ENCODE measurements around the gene PCSK2. TPM values are rescaled to one million over a fixed set of nuclear protein-coding genes. Genes with fewer than 3 reads are reported as not detected.

Gene PCSK2
- polyA plus RNA-seq, 1 donor from 2014 or later = 27.9 TPM

GRCh38 chr20:17365831-17366230 lies 139.0 kb downstream of the PCSK2 start:
- TF ChIP-seq SMC3 (conservative IDR thresholded peaks at IDR 0.05; ENCODE audit: poor library complexity) (no peak), EP300 (conservative IDR thresholded peaks at IDR 0.05; ENCODE audit: poor library complexity, severe bottlenecking) (no peak), EZH2 (IDR thresholded peaks at IDR 0.05; ENCODE audit: borderline replicate concordance, insufficient read depth, low read length, poor library complexity, severe bottlenecking) (no peak), TAF1 (IDR thresholded peaks at IDR 0.05; ENCODE audit: low read depth) (no peak), REST (IDR thresholded peaks at IDR 0.05; ENCODE audit: borderline replicate concordance) (no peak), RAD21 (conservative IDR thresholded peaks at IDR 0.05) (no peak), MXI1 (conservative IDR thresholded peaks at IDR 0.05; ENCODE audit: poor library complexity, severe bottlenecking) (no peak), POLR2AphosphoS5 (IDR thresholded peaks at IDR 0.05) (no peak)
- TF ChIP-seq, protein P1, sequence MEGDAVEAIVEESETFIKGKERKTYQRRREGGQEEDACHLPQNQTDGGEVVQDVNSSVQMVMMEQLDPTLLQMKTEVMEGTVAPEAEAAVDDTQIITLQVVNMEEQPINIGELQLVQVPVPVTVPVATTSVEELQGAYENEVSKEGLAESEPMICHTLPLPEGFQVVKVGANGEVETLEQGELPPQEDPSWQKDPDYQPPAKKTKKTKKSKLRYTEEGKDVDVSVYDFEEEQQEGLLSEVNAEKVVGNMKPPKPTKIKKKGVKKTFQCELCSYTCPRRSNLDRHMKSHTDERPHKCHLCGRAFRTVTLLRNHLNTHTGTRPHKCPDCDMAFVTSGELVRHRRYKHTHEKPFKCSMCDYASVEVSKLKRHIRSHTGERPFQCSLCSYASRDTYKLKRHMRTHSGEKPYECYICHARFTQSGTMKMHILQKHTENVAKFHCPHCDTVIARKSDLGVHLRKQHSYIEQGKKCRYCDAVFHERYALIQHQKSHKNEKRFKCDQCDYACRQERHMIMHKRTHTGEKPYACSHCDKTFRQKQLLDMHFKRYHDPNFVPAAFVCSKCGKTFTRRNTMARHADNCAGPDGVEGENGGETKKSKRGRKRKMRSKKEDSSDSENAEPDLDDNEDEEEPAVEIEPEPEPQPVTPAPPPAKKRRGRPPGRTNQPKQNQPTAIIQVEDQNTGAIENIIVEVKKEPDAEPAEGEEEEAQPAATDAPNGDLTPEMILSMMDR (IDR thresholded peaks at IDR 0.05; ENCODE audit: poor library complexity, severe bottlenecking) = no peak
- Histone ChIP-seq H3K79me2 (replicated peaks; ENCODE audit: insufficient read depth, low read length) (no peaks in the 10 kb centered on the region), H3F3A (ENCODE audit: insufficient read depth, low read length, poor library complexity, severe bottlenecking) (no peaks in the 10 kb centered on the region), H3K27me3 (ENCODE audit: insufficient read depth, low read depth, low read length) (no peaks in the 10 kb centered on the region), H4K20me1 (ENCODE audit: insufficient read depth) (no peaks in the 10 kb centered on the region), H3K4me3 (ENCODE audit: low read length) (no peak overlapping the region), H2AFZ (ENCODE audit: low read depth, low read length) (no peak overlapping the region), H3K9me3 (ENCODE audit: low read length) (no peaks in the 10 kb centered on the region), H3K4me2 (ENCODE audit: low read length) (no peak overlapping the region), H3K9ac (ENCODE audit: low read length) (no peak overlapping the region), H3K27ac (ENCODE audit: low read length) (no peak overlapping the region), H3K9me2 (ENCODE audit: insufficient read depth, low read length) (no peaks in the 10 kb centered on the region), H3K36me3 (ENCODE audit: insufficient read depth, low read length) (peaks cover 16% of the 10 kb centered on the region)

GRCh38 chr20:17369506-17369905 lies 142.7 kb downstream of the PCSK2 start:
- no peaks in the 10 kb centered on the region for H3K9me3 ChIP-seq (ENCODE audit: low read length)
- no peak overlapping the region for H3K4me3 ChIP-seq (ENCODE audit: low read length)
- H3F3A ChIP-seq (ENCODE audit: insufficient read depth, low read length, poor library complexity, severe bottlenecking) = no peaks in the 10 kb centered on the region
- H4K20me1 ChIP-seq (ENCODE audit: insufficient read depth) = no peaks in the 10 kb centered on the region
- no peak overlapping the region for H3K4me2 ChIP-seq (ENCODE audit: low read length)
- no peak overlapping the region for H2AFZ ChIP-seq (ENCODE audit: low read depth, low read length)
- H3K9ac ChIP-seq (ENCODE audit: low read length) = no peak overlapping the region
- no peak for TF ChIP-seq EZH2 (IDR thresholded peaks at IDR 0.05; ENCODE audit: borderline replicate concordance, insufficient read depth, low read length, poor library complexity, severe bottlenecking)
- no peak for TF ChIP-seq MXI1 (conservative IDR thresholded peaks at IDR 0.05; ENCODE audit: poor library complexity, severe bottlenecking)
- TF ChIP-seq, protein P1 (IDR thresholded peaks at IDR 0.05; ENCODE audit: poor library complexity, severe bottlenecking) = no peak
- no peak for TF ChIP-seq SMC3 (conservative IDR thresholded peaks at IDR 0.05; ENCODE audit: poor library complexity)
- no peak for TF ChIP-seq RAD21 (conservative IDR thresholded peaks at IDR 0.05)
- TF ChIP-seq POLR2AphosphoS5 (IDR thresholded peaks at IDR 0.05) = no peak
- TF ChIP-seq TAF1 (IDR thresholded peaks at IDR 0.05; ENCODE audit: low read depth) = no peak
- no peak for TF ChIP-seq REST (IDR thresholded peaks at IDR 0.05; ENCODE audit: borderline replicate concordance)
- TF ChIP-seq EP300 (conservative IDR thresholded peaks at IDR 0.05; ENCODE audit: poor library complexity, severe bottlenecking) = no peak
- no peaks in the 10 kb centered on the region for H3K79me2 ChIP-seq (replicated peaks; ENCODE audit: insufficient read depth, low read length)
- peaks cover 5% of the 10 kb centered on the region for H3K36me3 ChIP-seq (ENCODE audit: insufficient read depth, low read length)
- no peaks in the 10 kb centered on the region for H3K27me3 ChIP-seq (ENCODE audit: insufficient read depth, low read depth, low read length)
- no peak overlapping the region for H3K27ac ChIP-seq (ENCODE audit: low read length)
- H3K9me2 ChIP-seq (ENCODE audit: insufficient read depth, low read length) = no peaks in the 10 kb centered on the region
